HEK293 (cell line): ENCODE measurements around the gene JUND.
A peak's percentile ranks its signal among the peaks of the same experiment; 100 is the strongest.

Experiments used
- IKZF3 ChIP-seq: fragments of 450-650 bp; IDR thresholded peaks from 2 replicates; pipeline ENCODE4 v1.5.0; 2018; ENCODE audit warnings: missing biosample characterization, mild to moderate bottlenecking, missing genetic modification characterization, moderate library complexity
- KLF17 ChIP-seq: fragments of 450-650 bp; formaldehyde crosslinking; IDR thresholded peaks from 2 replicates; pipeline ENCODE4 v1.5.1; 2016; ENCODE audit warnings: missing biosample characterization, missing genetic modification characterization
- PATZ1 ChIP-seq: fragments of 450-650 bp; formaldehyde crosslinking; IDR thresholded peaks from 2 replicates; pipeline ENCODE4 v1.5.1; 2016; ENCODE audit warnings: missing biosample characterization, missing genetic modification characterization
- PBX3 ChIP-seq: sonication (generic); formaldehyde crosslinking; IDR thresholded peaks from 2 replicates; pipeline ENCODE4 v1.8.1; 2022; ENCODE audit warnings: mild to moderate bottlenecking, moderate library complexity, missing genetic modification reagents
- TSHZ1 ChIP-seq: fragments of 450-650 bp; formaldehyde crosslinking; IDR thresholded peaks from 2 replicates; pipeline ENCODE4 v1.5.1; 2016; ENCODE audit warnings: missing biosample characterization, missing genetic modification characterization, borderline replicate concordance
- ZBTB1 ChIP-seq: fragments of 450-650 bp; formaldehyde crosslinking; IDR thresholded peaks from 2 replicates; pipeline ENCODE4 v1.5.1; 2016; ENCODE audit warnings: missing biosample characterization, missing genetic modification characterization
- ZBTB26 ChIP-seq: fragments of 450-650 bp; formaldehyde crosslinking; optimal IDR thresholded peaks from 2 replicates; pipeline ENCODE3; 2016; ENCODE audit warnings: missing biosample characterization, mild to moderate bottlenecking, missing genetic modification characterization
- ZEB2 ChIP-seq: fragments of 450-650 bp; formaldehyde crosslinking; IDR thresholded peaks from 2 replicates; pipeline ENCODE4 v1.5.1; 2016; ENCODE audit warnings: missing biosample characterization, missing genetic modification characterization
- ZNF155 ChIP-seq: fragments of 450-650 bp; formaldehyde crosslinking; IDR thresholded peaks from 2 replicates; pipeline ENCODE4 v1.5.1; 2016; ENCODE audit warnings: missing biosample characterization, missing genetic modification characterization
- ZNF24 ChIP-seq: fragments of 450-650 bp; formaldehyde crosslinking; IDR thresholded peaks from 2 replicates; pipeline ENCODE4 v1.5.1; 2016; ENCODE audit warnings: missing biosample characterization, missing genetic modification characterization
- ZNF324 ChIP-seq: fragments of 450-650 bp; formaldehyde crosslinking; IDR thresholded peaks from 2 replicates; pipeline ENCODE4 v1.5.1; 2016; ENCODE audit warnings: missing biosample characterization, missing genetic modification characterization
- ZNF335 ChIP-seq: fragments of 450-650 bp; formaldehyde crosslinking; conservative IDR thresholded peaks from 2 replicates; pipeline ENCODE4 v1.5.1; 2016; ENCODE audit warnings: missing biosample characterization, missing genetic modification characterization
- ZNF341 ChIP-seq: fragments of 450-650 bp; formaldehyde crosslinking; IDR thresholded peaks from 2 replicates; pipeline ENCODE4; 2016; ENCODE audit warnings: low read depth, missing biosample characterization, missing genetic modification characterization
- ZNF501 ChIP-seq: fragments of 450-650 bp; formaldehyde crosslinking; IDR thresholded peaks from 2 replicates; pipeline ENCODE4 v1.5.1; 2016; ENCODE audit warnings: missing biosample characterization, missing genetic modification characterization
- ZNF560 ChIP-seq: fragments of 450-650 bp; formaldehyde crosslinking; IDR thresholded peaks from 2 replicates; pipeline ENCODE4 v1.5.1; 2017; ENCODE audit warnings: missing biosample characterization, missing genetic modification characterization, borderline replicate concordance
- ZNF561 ChIP-seq: fragments of 450-650 bp; IDR thresholded peaks from 2 replicates; pipeline ENCODE4 v1.5.1; 2018; ENCODE audit warnings: missing biosample characterization, missing genetic modification characterization, borderline replicate concordance
- ZNF624 ChIP-seq: fragments of 450-650 bp; formaldehyde crosslinking; IDR thresholded peaks from 2 replicates; pipeline ENCODE4 v1.5.1; 2017; ENCODE audit warnings: missing biosample characterization, missing genetic modification characterization
- ZNF654 ChIP-seq: fragments of 450-650 bp; formaldehyde crosslinking; IDR thresholded peaks from 2 replicates; pipeline ENCODE4 v1.5.1; 2016; ENCODE audit warnings: low read depth, missing biosample characterization, missing genetic modification characterization
- ZNF830 ChIP-seq: fragments of 450-650 bp; IDR thresholded peaks from 2 replicates; pipeline ENCODE4 v1.5.0; 2018; ENCODE audit warnings: missing biosample characterization, missing genetic modification characterization, low read depth, mild to moderate bottlenecking, moderate library complexity
- TF ChIP-seq, protein P1 (sequence below): fragments of 450-650 bp; formaldehyde crosslinking; IDR thresholded peaks from 2 replicates; pipeline ENCODE4 v1.5.1; 2016; ENCODE audit warnings: missing biosample characterization, missing genetic modification characterization

Gene JUND

GRCh38 chr19:18233224-18233825 is 48.1 kb downstream of the JUND start (continued):
- TF ChIP-seq KLF17 (tag by site-specific recombination): peak; percentile 44; the same call in 1 of the 2 replicates
- 0 out of 2 replicates have a peak, but pooled peaks have one; percentile 1 for TF ChIP-seq ZNF335 (tag by site-specific recombination)
- TF ChIP-seq ZNF24 (tag by site-specific recombination): no peak
- no peak for TF ChIP-seq ZNF324 (tag by site-specific recombination)
- 0 out of 2 replicates have a peak, but pooled peaks have one; percentile 70 for TF ChIP-seq ZNF561 (tag by site-specific recombination)
- TF ChIP-seq ZNF830 (tag by site-specific recombination): no peak
- TF ChIP-seq ZNF155: no peak
- TF ChIP-seq ZNF341 (tag by site-specific recombination): peak; percentile 24; the same call in 1 of the 2 replicates
- TF ChIP-seq ZEB2 (tag by site-specific recombination): peak; percentile 57; the same call in 1 of the 2 replicates
- no peak for TF ChIP-seq ZNF624 (tag by site-specific recombination)
- TF ChIP-seq PATZ1 (tag by site-specific recombination): 0 out of 2 replicates have a peak, but pooled peaks have one; percentile 17
- TF ChIP-seq ZNF501 (tag by site-specific recombination): 0 out of 2 replicates have a peak, but pooled peaks have one; percentile 33
- TF ChIP-seq ZNF654 (tag by site-specific recombination): no peak
- peak; percentile 87 for TF ChIP-seq PBX3 (CRISPR knock-in tag)
- TF ChIP-seq ZBTB26 (tag by site-specific recombination): peak; percentile 52
- TF ChIP-seq ZBTB1 (tag by site-specific recombination): 0 out of 2 replicates have a peak, but pooled peaks have one; percentile 22
- no peak for TF ChIP-seq TSHZ1
- TF ChIP-seq IKZF3 (tag by site-specific recombination): 0 out of 2 replicates have a peak, but pooled peaks have one; percentile 25
- TF ChIP-seq ZNF560 (tag by site-specific recombination): peak; percentile 86; the same call in 1 of the 2 replicates
- TF ChIP-seq, protein P1, sequence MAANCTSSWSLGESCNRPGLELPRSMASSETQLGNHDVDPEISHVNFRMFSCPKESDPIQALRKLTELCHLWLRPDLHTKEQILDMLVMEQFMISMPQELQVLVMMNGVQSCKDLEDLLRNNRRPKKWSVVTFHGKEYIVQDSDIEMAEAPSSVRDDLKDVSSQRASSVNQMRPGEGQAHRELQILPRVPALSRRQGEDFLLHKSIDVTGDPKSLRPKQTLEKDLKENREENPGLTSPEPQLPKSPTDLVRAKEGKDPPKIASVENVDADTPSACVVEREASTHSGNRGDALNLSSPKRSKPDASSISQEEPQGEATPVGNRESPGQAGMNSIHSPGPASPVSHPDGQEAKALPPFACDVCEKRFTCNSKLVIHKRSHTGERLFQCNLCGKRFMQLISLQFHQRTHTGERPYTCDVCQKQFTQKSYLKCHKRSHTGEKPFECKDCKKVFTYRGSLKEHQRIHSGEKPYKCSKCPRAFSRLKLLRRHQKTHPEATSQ: 0 out of 2 replicates have a peak, but pooled peaks have one; percentile 71
